OCI-LY3 (cell line): ENCODE measurements around the gene ATP2C2.

Experiments
- H2AFZ ChIP-seq: fragments of 200-600, 300-600 bp; shearing (Covaris generic); 2 replicates; pipeline ENCODE4 v1.6.0; 2014; ENCODE audit warnings: antibody characterized with exemption, low read depth, low read length
- H3K27ac ChIP-seq: fragments of 200-600, 300-600 bp; sonication (generic); 2 replicates; pipeline ENCODE4 v1.5.1; 2014; ENCODE audit warnings: mild to moderate bottlenecking, low read length, moderate library complexity, mixed read lengths
- H3K27me3 ChIP-seq: fragments of 200-600, 300-600 bp; sonication (generic); 2 replicates; pipeline ENCODE4 v1.6.1; 2014; ENCODE audit warnings: low read depth, low read length, mixed read lengths
- H3K36me3 ChIP-seq: fragments of 200-600, 300-600 bp; sonication (generic); replicated peaks from 2 replicates; pipeline ENCODE3; 2014; ENCODE audit warnings: low read depth, low read length, mixed read lengths
- H3K4me1 ChIP-seq: fragments of 300-600, 200-600 bp; sonication (generic); 2 replicates; pipeline ENCODE4 v1.6.1; 2014; ENCODE audit warnings: low read length, mixed read lengths
- H3K4me2 ChIP-seq: fragments of 200-600, 300-600 bp; sonication (generic); 2 replicates; pipeline ENCODE4 v1.6.1; 2014; ENCODE audit warnings: low read length, mixed read lengths
- H3K4me3 ChIP-seq: fragments of 300-600, 200-600 bp; sonication (generic); 2 replicates; pipeline ENCODE4 v1.5.1; 2014; ENCODE audit warnings: antibody characterized with exemption, mild to moderate bottlenecking, low read length, moderate library complexity
- H3K79me2 ChIP-seq: fragments of 300-600, 200-600 bp; shearing (Covaris generic); 2 replicates; pipeline ENCODE4 v1.6.1; 2014; ENCODE audit warnings: mild to moderate bottlenecking, low read length, mixed read lengths
- H3K9ac ChIP-seq: fragments of 300-600, 200-600 bp; shearing (Covaris generic); 2 replicates; pipeline ENCODE4 v1.6.0; 2014; ENCODE audit warnings: mild to moderate bottlenecking, low read length, moderate library complexity
- H3K9me3 ChIP-seq: fragments of 200-600, 300-600 bp; shearing (Covaris generic); 2 replicates; pipeline ENCODE4 v1.6.1; 2014; ENCODE audit warnings: low read length, mixed read lengths; ENCODE audit not compliant: insufficient read depth
- H4K20me1 ChIP-seq: fragments of 200-600, 300-600 bp; sonication (generic); 2 replicates; pipeline ENCODE4 v1.6.1; 2016; ENCODE audit warnings: low read length, mixed read lengths; ENCODE audit not compliant: insufficient read depth
- EZH2phosphoT487 ChIP-seq: fragments of 200-600 bp; shearing (Covaris generic); IDR thresholded peaks from 2 replicates; pipeline ENCODE4 v1.6.1; 2018; ENCODE audit warnings: antibody characterized with exemption, mixed run types, low read depth
- TF ChIP-seq, protein P1 (sequence below): fragments of 200-600, 300-600 bp; sonication (generic); IDR thresholded peaks from 2 replicates; pipeline ENCODE4 v1.5.1; 2014; ENCODE audit warnings: antibody characterized with exemption, low read length, low read depth

Gene ATP2C2

GRCh38 chr16:84504420-84505248 lies 136.3 kb downstream of the ATP2C2 start, which contains the start of gene MEAK7:
Gene MEAK7 (minus strand): TSS chr16:84504659. CDS start chr16:84498086, 6,573 bp downstream.
- TF ChIP-seq EZH2phosphoT487: no peak
- TF ChIP-seq, protein P1, sequence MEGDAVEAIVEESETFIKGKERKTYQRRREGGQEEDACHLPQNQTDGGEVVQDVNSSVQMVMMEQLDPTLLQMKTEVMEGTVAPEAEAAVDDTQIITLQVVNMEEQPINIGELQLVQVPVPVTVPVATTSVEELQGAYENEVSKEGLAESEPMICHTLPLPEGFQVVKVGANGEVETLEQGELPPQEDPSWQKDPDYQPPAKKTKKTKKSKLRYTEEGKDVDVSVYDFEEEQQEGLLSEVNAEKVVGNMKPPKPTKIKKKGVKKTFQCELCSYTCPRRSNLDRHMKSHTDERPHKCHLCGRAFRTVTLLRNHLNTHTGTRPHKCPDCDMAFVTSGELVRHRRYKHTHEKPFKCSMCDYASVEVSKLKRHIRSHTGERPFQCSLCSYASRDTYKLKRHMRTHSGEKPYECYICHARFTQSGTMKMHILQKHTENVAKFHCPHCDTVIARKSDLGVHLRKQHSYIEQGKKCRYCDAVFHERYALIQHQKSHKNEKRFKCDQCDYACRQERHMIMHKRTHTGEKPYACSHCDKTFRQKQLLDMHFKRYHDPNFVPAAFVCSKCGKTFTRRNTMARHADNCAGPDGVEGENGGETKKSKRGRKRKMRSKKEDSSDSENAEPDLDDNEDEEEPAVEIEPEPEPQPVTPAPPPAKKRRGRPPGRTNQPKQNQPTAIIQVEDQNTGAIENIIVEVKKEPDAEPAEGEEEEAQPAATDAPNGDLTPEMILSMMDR: no peak
- Histone ChIP-seq H3K36me3 (no peaks in the 10 kb centered on the region), H3K9ac (peak within 1 kb of the TSS; percentile 86), H3K27ac (peak within 1 kb of the TSS; percentile 49), H3K27me3 (no peaks in the 10 kb centered on the region), H4K20me1 (no peaks in the 10 kb centered on the region), H3K4me2 (peak within 1 kb of the TSS; percentile 97), H3K4me1 (peaks cover 42% of the 10 kb centered on the region), H3K9me3 (no peaks in the 10 kb centered on the region), H2AFZ (peak within 1 kb of the TSS; percentile 74), H3K4me3 (peak within 1 kb of the TSS; percentile 88), H3K79me2 (peaks cover 18% of the 10 kb centered on the region; the same call in 1 of the 2 replicates)

- Histone ChIP-seq H3K27me3 (no peaks in the 10 kb centered on the region), H3K4me2 (peak overlapping the region; percentile 97), H3K9ac (peak overlapping the region; percentile 86), H3K4me1 (peaks cover 42% of the 10 kb centered on the region), H3K27ac (peak overlapping the region; percentile 49), H3K36me3 (no peaks in the 10 kb centered on the region), H3K79me2 (peaks cover 18% of the 10 kb centered on the region; the same call in 1 of the 2 replicates), H2AFZ (no peak overlapping the region), H3K9me3 (no peaks in the 10 kb centered on the region), H4K20me1 (no peaks in the 10 kb centered on the region), H3K4me3 (peak overlapping the region; percentile 88)
- TF ChIP-seq EZH2phosphoT487: no peak
- TF ChIP-seq, protein P1: no peak
Measured at GRCh38 chr16:84505249-84506187, 137.2 kb downstream of the ATP2C2 start.

DNA sequence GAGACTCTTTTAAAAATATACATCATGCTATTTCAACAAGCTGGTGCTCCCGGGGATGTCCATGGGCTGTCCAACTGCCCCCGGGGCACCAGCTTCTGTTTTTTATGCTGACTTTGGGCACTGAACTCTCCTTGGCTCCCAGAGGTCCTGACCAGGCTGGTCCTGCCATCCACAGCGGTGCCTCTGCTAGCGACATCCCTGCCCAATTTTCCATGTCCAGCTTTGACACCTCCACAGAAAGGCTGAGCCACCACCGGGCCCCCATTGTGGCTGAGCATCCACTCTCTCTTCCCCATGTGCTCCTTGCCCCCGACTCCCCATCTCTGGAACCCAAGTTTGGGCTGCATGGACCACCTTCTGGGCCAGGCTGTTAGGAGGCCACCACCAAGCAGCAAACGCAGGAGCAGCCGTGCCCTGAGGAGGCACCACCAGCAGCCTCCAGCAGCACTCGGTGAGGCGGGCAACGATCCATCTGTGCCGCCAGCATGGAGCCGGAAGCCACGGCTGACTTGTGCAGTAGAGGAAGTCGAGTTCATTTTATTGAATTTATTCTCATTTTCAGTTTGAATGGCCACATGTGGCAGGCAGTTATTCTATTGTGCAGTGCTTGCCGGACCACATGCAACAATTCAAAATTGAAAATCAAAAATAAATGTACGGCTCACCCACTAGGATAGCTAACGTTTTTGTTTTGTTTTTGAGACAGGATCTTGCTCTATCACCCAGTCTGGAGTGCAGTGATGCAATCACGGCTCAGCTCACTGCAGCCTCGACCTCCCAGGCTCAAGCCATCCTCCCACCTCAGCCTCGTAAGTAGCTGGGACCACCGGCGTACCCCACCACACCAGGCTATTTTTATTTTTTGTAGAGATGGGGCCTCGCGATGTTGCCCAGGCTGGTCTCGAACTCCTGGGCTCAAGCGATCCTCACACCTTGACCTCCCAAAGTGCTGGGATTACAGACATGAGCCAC lies 139.0 kb downstream of the ATP2C2 start:
- peak overlapping the region; percentile 76 for H3K27ac ChIP-seq
- H4K20me1 ChIP-seq: no peaks in the 10 kb centered on the region
- H3K36me3 ChIP-seq: no peaks in the 10 kb centered on the region
- peak overlapping the region; percentile 97 for H3K4me2 ChIP-seq
- H2AFZ ChIP-seq: peak overlapping the region; percentile 28
- peak overlapping the region; percentile 63 for H3K9ac ChIP-seq
- H3K27me3 ChIP-seq: no peaks in the 10 kb centered on the region
- peak overlapping the region; percentile 70 for H3K4me3 ChIP-seq
- no peak for TF ChIP-seq EZH2phosphoT487
- TF ChIP-seq, protein P1: no peak
- H3K4me1 ChIP-seq: peaks cover 58% of the 10 kb centered on the region
- H3K9me3 ChIP-seq: no peaks in the 10 kb centered on the region
- H3K79me2 ChIP-seq: peaks cover 18% of the 10 kb centered on the region; the same call in 1 of the 2 replicates
